H9 (cell line): ENCODE data around the gene FAM227A. TPM values are rescaled to one million over a fixed set of nuclear protein-coding genes. Genes with fewer than 3 reads are reported as not detected.

Experiments used
- DNase-seq: peaks from one replicate; pipeline ENCODE4 v3.0.0-alpha.2; 2017
- H2AFZ ChIP-seq: one replicate; pipeline ENCODE4 v1.6.1; 2013; ENCODE audit warnings: mild to moderate bottlenecking, low read length, control low read depth, moderate library complexity
- H2AK5ac ChIP-seq: 2 replicates; pipeline ENCODE4 v1.6.1; 2013; ENCODE audit warnings: low read length, control low read depth, mixed read lengths; ENCODE audit not compliant: insufficient read length
- H2BK120ac ChIP-seq: one replicate; pipeline ENCODE4 v1.6.1; 2013; ENCODE audit warnings: low read depth, mild to moderate bottlenecking, low read length, control low read depth, inconsistent platforms; ENCODE audit not compliant: poor library complexity, severe bottlenecking
- H2BK12ac ChIP-seq: 2 replicates; pipeline ENCODE4 v1.6.1; 2013; ENCODE audit warnings: low read length, control low read depth, mixed read lengths, low read depth; ENCODE audit not compliant: insufficient read length
- H2BK15ac ChIP-seq: 2 replicates; pipeline ENCODE4 v1.6.1; 2013; ENCODE audit warnings: low read depth, low read length, control low read depth
- H2BK20ac ChIP-seq: one replicate; pipeline ENCODE4 v1.6.1; 2013; ENCODE audit warnings: low read depth, mild to moderate bottlenecking, low read length, control low read depth, inconsistent platforms; ENCODE audit not compliant: poor library complexity, severe bottlenecking
- H2BK5ac ChIP-seq: 2 replicates; pipeline ENCODE4 v1.6.1; 2013; ENCODE audit warnings: low read length, control low read depth, mixed read lengths; ENCODE audit not compliant: insufficient read length
- H3K14ac ChIP-seq: 2 replicates; pipeline ENCODE4 v1.6.1; 2013; ENCODE audit warnings: low read length, control low read depth; ENCODE audit not compliant: insufficient read depth
- H3K18ac ChIP-seq: 2 replicates; pipeline ENCODE4 v1.6.1; 2013; ENCODE audit warnings: low read depth, mild to moderate bottlenecking, mixed read lengths, low read length, control low read depth; ENCODE audit not compliant: insufficient read length
- H3K23ac ChIP-seq: 2 replicates; pipeline ENCODE4 v1.6.1; 2013; ENCODE audit warnings: low read length, control low read depth, mixed read lengths, low read depth; ENCODE audit not compliant: insufficient read length
- H3K23me2 ChIP-seq: 2 replicates; pipeline ENCODE4 v1.6.1; 2013; ENCODE audit warnings: low read depth, mild to moderate bottlenecking, mixed read lengths, low read length, control low read depth; ENCODE audit not compliant: insufficient read length, poor library complexity, severe bottlenecking
- H3K27ac ChIP-seq: 2 replicates; pipeline ENCODE4 v1.5.1; 2013; ENCODE audit warnings: low read length, control low read depth, mixed read lengths, low read depth; ENCODE audit not compliant: insufficient read length
- H3K27me3 ChIP-seq: 2 replicates; pipeline ENCODE4 v1.6.1; 2013; ENCODE audit warnings: low read length, control low read depth, inconsistent platforms; ENCODE audit not compliant: insufficient read depth
- H3K4ac ChIP-seq: 2 replicates; pipeline ENCODE4 v1.6.1; 2013; ENCODE audit warnings: low read depth, mild to moderate bottlenecking, control low read depth, inconsistent platforms, low read length, moderate library complexity
- H3K4me1 ChIP-seq: 2 replicates; pipeline ENCODE4 v1.6.1; 2013; ENCODE audit warnings: low read length, control low read depth, inconsistent platforms; ENCODE audit not compliant: insufficient read depth
- H3K4me2 ChIP-seq: 2 replicates; pipeline ENCODE4 v1.6.1; 2013; ENCODE audit warnings: low read length, control low read depth, mixed read lengths; ENCODE audit not compliant: insufficient read length, insufficient read depth
- H3K56ac ChIP-seq: 2 replicates; pipeline ENCODE4 v1.6.1; 2013; ENCODE audit warnings: low read depth, mild to moderate bottlenecking, mixed read lengths, low read length, control low read depth; ENCODE audit not compliant: insufficient read length
- H3K79me1 ChIP-seq: 2 replicates; pipeline ENCODE4 v1.6.1; 2013; ENCODE audit warnings: low read depth, mild to moderate bottlenecking, moderate library complexity, low read length, control low read depth, inconsistent platforms; ENCODE audit not compliant: insufficient read depth, poor library complexity, severe bottlenecking
- H3K79me2 ChIP-seq: 2 replicates; pipeline ENCODE4 v1.6.1; 2013; ENCODE audit warnings: low read length, control low read depth, inconsistent platforms; ENCODE audit not compliant: insufficient read depth
- H3K9ac ChIP-seq: 2 replicates; pipeline ENCODE4 v1.6.1; 2013; ENCODE audit warnings: low read length, control low read depth, mixed read lengths; ENCODE audit not compliant: insufficient read length; ENCODE audit errors: extremely low read depth
- H3K9me3 ChIP-seq: one replicate; pipeline ENCODE4 v1.6.1; 2013; ENCODE audit warnings: low read depth, low read length, inconsistent platforms; ENCODE audit not compliant: control insufficient read depth
- H3T11ph ChIP-seq: one replicate; pipeline ENCODE4 v1.6.1; 2013; ENCODE audit warnings: mild to moderate bottlenecking, low read length, control low read depth, inconsistent platforms
- H4K20me1 ChIP-seq: one replicate; pipeline ENCODE4 v1.6.1; 2013; ENCODE audit not compliant: control insufficient read depth, insufficient read length, insufficient read depth
- H4K5ac ChIP-seq: 2 replicates; pipeline ENCODE4 v1.6.1; 2013; ENCODE audit warnings: low read depth, mild to moderate bottlenecking, mixed read lengths, low read length, control low read depth; ENCODE audit not compliant: insufficient read length
- H4K8ac ChIP-seq: replicated peaks from 2 replicates; pipeline ENCODE4 v1.6.1; 2013; ENCODE audit warnings: low read length, control low read depth, mixed read lengths, low read depth; ENCODE audit not compliant: insufficient read length
- H4K91ac ChIP-seq: 2 replicates; pipeline ENCODE4 v1.6.1; 2013; ENCODE audit warnings: low read depth, mild to moderate bottlenecking, moderate library complexity, mixed read lengths, low read length, control low read depth; ENCODE audit not compliant: insufficient read length
- H3K27ac Mint-ChIP-seq, 3 experiments: 2 replicates in 2 of 3; 3 replicates in 1 of 3; pipeline ENCODE4 v1.8.0; 2020 to 2021; ENCODE audit warnings: mixed read lengths in 3 of 3, mild to moderate bottlenecking in 1 of 3, moderate library complexity in 1 of 3
- H3K27me3 Mint-ChIP-seq: 2 replicates; pipeline ENCODE4 v1.8.0; 2021; ENCODE audit warnings: low read depth, mild to moderate bottlenecking, moderate library complexity, mixed read lengths
- H3K36me3 Mint-ChIP-seq, 3 experiments: 2 replicates in 2 of 3; 3 replicates in 1 of 3; pipeline ENCODE4 v1.8.0; 2020 to 2021; ENCODE audit warnings: low read depth in 3 of 3, mixed read lengths in 3 of 3; ENCODE audit not compliant: insufficient read depth in 1 of 3
- H3K4me1 Mint-ChIP-seq, 2 experiments: 2 replicates each; pipeline ENCODE4 v1.8.0; 2020; ENCODE audit warnings: mixed read lengths in 2 of 2
- H3K4me3 Mint-ChIP-seq, 2 experiments: 2 replicates in 1 of 2; 3 replicates in 1 of 2; pipeline ENCODE4 v1.8.0; 2020 to 2021; ENCODE audit warnings: mild to moderate bottlenecking in 2 of 2, mixed read lengths in 2 of 2, moderate library complexity in 1 of 2
- H3K9me3 Mint-ChIP-seq, 2 experiments: 2 replicates in 1 of 2; 3 replicates in 1 of 2; pipeline ENCODE4 v1.8.0; 2020; ENCODE audit warnings: mild to moderate bottlenecking in 2 of 2, mixed read lengths in 2 of 2, moderate library complexity in 1 of 2
- WGBS: extraction: QIAGEN DNeasy Blood & Tissue Kit; methylation state at CpG from one replicate; pipeline ENCODE4 v1.1.7; 2013; ENCODE audit warnings: missing lambda C conversion rate, low lambda C conversion rate, mixed read lengths; ENCODE audit not compliant: insufficient read length; ENCODE audit errors: extremely low coverage; 5-methylcytosine and 5-hydroxymethylcytosine counted together
- total RNA-seq: library from RNA; stranded (reverse); gene quantifications from 2 replicates; pipeline ENCODE4 v1.2.1, GENCODE V29; 2021
- TF ChIP-seq, protein P1 (sequence below): fragments of 200-600 bp; sonication (generic); conservative IDR thresholded peaks from 3 replicates; pipeline ENCODE4 v1.8.0; 2021; ENCODE audit warnings: antibody characterized with exemption, mild to moderate bottlenecking

The FAM227A gene
- total RNA-seq, 1 experiment from 2014 or later: 3.6 TPM

DNA sequence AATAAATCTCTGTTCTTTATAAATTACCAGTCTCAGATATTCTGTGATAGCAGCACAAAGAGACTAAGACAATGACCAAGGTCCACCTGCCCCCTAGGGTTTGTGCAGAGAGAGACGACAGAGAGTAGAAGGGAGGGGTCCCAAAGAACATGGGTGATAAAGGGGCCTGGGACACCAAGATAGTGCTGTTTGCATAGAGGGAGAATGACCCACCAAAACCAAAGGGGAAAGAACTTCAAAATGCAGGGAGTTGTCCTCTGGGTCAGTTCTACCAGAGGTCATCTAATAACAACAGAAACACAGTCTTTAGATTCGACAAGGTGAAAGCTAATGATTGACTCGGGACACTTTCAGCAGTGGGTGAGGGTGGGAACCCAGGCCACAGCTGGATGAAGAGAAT lies 23.7 kb downstream of the FAM227A start:
- Histone ChIP-seq H3K14ac (no peak overlapping the region), H3K79me2 (no peaks in the 10 kb centered on the region), H3K56ac (no peak overlapping the region), H2BK20ac (no peak overlapping the region), H3K4ac (no peak overlapping the region), H2BK120ac (no peak overlapping the region), H2BK12ac (no peak overlapping the region), H2AFZ (no peak overlapping the region), H3K4me1 (no peaks in the 10 kb centered on the region), H2AK5ac (no peak overlapping the region), H4K8ac (no peak overlapping the region), H3K4me2 (no peak overlapping the region), H4K5ac (no peak overlapping the region), H3K27ac (no peak overlapping the region), H4K91ac (no peak overlapping the region), H3K27me3 (no peaks in the 10 kb centered on the region), H4K20me1 (no peaks in the 10 kb centered on the region), H3K79me1 (no peaks in the 10 kb centered on the region), H2BK15ac (no peak overlapping the region), H3T11ph (no peak overlapping the region), H3K23me2 (no peaks in the 10 kb centered on the region), H3K9ac (no peak overlapping the region), H3K23ac (no peak overlapping the region), H3K18ac (no peak overlapping the region), H2BK5ac (no peak overlapping the region), H3K9me3 (no peaks in the 10 kb centered on the region)
- no peak for DNase-seq
- no peaks in the 10 kb centered on the region for H3K27me3 Mint-ChIP-seq
- no peaks in the 10 kb centered on the region for H3K4me1 Mint-ChIP-seq
- H3K36me3 Mint-ChIP-seq: peaks cover 0 to 37% (median 22%) of the 10 kb centered on the region in 3 experiments; a peak in 6 of 7 replicates
- peak overlapping the region in 1 of 3 experiments; percentile 10; a peak in 2 of 7 replicates for H3K27ac Mint-ChIP-seq
- no peaks in the 10 kb centered on the region for H3K9me3 Mint-ChIP-seq
- no CpG with 5 or more reads among the region's 3 CpGs for WGBS
- TF ChIP-seq, protein P1, sequence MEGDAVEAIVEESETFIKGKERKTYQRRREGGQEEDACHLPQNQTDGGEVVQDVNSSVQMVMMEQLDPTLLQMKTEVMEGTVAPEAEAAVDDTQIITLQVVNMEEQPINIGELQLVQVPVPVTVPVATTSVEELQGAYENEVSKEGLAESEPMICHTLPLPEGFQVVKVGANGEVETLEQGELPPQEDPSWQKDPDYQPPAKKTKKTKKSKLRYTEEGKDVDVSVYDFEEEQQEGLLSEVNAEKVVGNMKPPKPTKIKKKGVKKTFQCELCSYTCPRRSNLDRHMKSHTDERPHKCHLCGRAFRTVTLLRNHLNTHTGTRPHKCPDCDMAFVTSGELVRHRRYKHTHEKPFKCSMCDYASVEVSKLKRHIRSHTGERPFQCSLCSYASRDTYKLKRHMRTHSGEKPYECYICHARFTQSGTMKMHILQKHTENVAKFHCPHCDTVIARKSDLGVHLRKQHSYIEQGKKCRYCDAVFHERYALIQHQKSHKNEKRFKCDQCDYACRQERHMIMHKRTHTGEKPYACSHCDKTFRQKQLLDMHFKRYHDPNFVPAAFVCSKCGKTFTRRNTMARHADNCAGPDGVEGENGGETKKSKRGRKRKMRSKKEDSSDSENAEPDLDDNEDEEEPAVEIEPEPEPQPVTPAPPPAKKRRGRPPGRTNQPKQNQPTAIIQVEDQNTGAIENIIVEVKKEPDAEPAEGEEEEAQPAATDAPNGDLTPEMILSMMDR: no peak
- no peak overlapping the region for H3K4me3 Mint-ChIP-seq
